HCT116 (cell line): ENCODE data around the gene AOPEP.

Experiments
- EGR1 ChIP-seq: IDR thresholded peaks from 2 replicates; pipeline ENCODE4 v1.6.1; 2012; ENCODE audit warnings: low read depth
- EZH2 ChIP-seq: fragments of 200-600 bp; sonication (generic); IDR thresholded peaks from 2 replicates; pipeline ENCODE4 v1.6.1; 2017; ENCODE audit warnings: antibody characterized with exemption, mixed run types
- POLR2A ChIP-seq: IDR thresholded peaks from 2 replicates; pipeline ENCODE4 v1.7.0; 2011; ENCODE audit warnings: borderline replicate concordance; ENCODE audit not compliant: insufficient read depth, insufficient read length; ENCODE audit errors: extremely low read depth
- POLR2AphosphoS5 ChIP-seq: IDR thresholded peaks from 2 replicates; pipeline ENCODE4 v1.6.1; 2011; ENCODE audit warnings: mild to moderate bottlenecking, low read depth, low read length, moderate library complexity
- YY1 ChIP-seq: IDR thresholded peaks from 2 replicates; pipeline ENCODE4 v1.6.1; 2011; ENCODE audit warnings: low read length, low read depth, moderate library complexity, mild to moderate bottlenecking; ENCODE audit not compliant: insufficient replicate concordance; ENCODE audit errors: extremely low read depth
- TF ChIP-seq, protein P1 (sequence below), 3 experiments: fragments of 200-600 bp in 1 of 3; sonication (generic) in 1 of 3; IDR thresholded peaks in 2 of 3; conservative IDR thresholded peaks in 1 of 3; 2 replicates each; pipeline ENCODE4 v1.5.1; 2012 to 2017; ENCODE audit warnings: low read depth in 2 of 3, low read length in 2 of 3, antibody characterized with exemption in 1 of 3, borderline replicate concordance in 1 of 3, control low read depth in 1 of 3, mild to moderate bottlenecking in 1 of 3, mixed read lengths in 1 of 3, mixed run types in 1 of 3, moderate library complexity in 1 of 3; ENCODE audit not compliant: insufficient read depth in 1 of 3

DNA sequence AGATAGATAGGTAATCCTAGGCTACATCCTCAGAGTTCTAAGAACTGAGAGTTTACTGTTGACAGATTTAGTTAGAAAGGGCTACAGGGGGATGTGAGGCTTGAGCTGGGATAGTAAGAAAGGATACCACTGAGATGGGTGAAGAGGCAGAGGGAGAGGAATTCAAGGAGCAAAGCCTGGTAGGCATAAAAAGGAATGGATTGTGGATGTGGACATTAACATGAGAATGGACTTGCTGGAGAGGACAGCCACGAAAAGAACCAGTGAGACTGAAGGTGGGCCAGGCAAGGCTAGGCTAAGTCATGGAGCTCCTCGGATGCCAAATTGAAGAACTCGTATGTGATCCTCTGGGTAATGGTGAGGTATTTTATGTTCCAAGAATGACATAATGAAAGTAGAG is 211.9 kb downstream of the AOPEP start:
- TF ChIP-seq POLR2A (no peak), YY1 (no peak), EZH2 (no peak), EGR1 (no peak), POLR2AphosphoS5 (no peak)
- TF ChIP-seq, protein P1, sequence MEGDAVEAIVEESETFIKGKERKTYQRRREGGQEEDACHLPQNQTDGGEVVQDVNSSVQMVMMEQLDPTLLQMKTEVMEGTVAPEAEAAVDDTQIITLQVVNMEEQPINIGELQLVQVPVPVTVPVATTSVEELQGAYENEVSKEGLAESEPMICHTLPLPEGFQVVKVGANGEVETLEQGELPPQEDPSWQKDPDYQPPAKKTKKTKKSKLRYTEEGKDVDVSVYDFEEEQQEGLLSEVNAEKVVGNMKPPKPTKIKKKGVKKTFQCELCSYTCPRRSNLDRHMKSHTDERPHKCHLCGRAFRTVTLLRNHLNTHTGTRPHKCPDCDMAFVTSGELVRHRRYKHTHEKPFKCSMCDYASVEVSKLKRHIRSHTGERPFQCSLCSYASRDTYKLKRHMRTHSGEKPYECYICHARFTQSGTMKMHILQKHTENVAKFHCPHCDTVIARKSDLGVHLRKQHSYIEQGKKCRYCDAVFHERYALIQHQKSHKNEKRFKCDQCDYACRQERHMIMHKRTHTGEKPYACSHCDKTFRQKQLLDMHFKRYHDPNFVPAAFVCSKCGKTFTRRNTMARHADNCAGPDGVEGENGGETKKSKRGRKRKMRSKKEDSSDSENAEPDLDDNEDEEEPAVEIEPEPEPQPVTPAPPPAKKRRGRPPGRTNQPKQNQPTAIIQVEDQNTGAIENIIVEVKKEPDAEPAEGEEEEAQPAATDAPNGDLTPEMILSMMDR (IDR thresholded peaks at IDR 0.05 in 2 of 3, conservative IDR thresholded peaks at IDR 0.05 in 1 of 3; ENCODE audit: borderline replicate concordance in 1 of 3, insufficient read depth in 1 of 3, low read depth in 2 of 3, low read length in 2 of 3), result no peak
